ENCODE results near the gene ZACN.
"Not testable (repeated sequence)": the region's sequence is repeated elsewhere in the genome, so short reads cannot be mapped to it uniquely, and the experiment has no call there.

Gene ZACN

DNA sequence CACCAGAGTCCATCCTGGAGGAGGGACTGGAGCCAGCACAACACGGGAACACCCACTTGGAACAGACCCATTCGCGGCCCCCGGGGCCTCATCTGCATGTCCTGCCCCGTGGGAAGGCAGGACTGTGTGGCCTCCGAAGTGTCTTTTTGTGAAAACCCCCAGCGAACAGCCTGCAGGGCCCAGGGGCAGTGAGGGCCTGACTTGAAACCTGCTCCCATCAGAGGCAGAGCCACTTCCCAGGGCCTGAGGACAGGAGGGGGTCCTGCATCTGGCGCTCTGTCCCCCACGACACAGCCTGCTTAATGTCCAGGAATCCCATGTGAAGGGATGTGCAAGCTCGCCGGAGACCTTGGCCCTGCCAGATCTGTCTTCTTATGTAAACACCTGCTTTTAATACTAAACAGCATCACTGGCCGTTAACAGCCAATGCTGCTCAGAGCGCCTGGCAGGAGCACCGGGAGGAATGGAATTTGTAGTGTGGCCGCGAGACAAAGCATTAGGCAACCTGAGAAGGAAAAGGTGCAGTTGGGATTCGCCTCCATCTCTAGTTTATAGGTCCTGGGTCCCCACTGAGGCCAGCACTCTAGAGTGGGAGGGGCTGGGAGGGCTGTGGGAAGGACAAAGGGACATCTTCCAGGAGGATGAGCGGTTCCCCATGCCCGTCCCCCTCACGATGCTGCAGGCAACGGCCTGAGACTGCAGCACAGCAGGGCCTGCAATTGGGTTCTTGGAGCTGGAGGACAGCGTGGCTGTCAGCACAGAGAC, 42.3 kb upstream of the ZACN start:
- Histone ChIP-seq H3K27me3 (ENCODE audit: insufficient read depth, low read depth, severe bottlenecking) (no peaks in the 10 kb centered on the region), H3K36me3 (peaks cover 45% of the 10 kb centered on the region), H3K9me3 (ENCODE audit: severe bottlenecking) (peaks cover 4% of the 10 kb centered on the region), H3K27ac (no peak overlapping the region), H3K4me3 (ENCODE audit: low read depth, low read length) (no peak overlapping the region)
- TF ChIP-seq, protein P1, sequence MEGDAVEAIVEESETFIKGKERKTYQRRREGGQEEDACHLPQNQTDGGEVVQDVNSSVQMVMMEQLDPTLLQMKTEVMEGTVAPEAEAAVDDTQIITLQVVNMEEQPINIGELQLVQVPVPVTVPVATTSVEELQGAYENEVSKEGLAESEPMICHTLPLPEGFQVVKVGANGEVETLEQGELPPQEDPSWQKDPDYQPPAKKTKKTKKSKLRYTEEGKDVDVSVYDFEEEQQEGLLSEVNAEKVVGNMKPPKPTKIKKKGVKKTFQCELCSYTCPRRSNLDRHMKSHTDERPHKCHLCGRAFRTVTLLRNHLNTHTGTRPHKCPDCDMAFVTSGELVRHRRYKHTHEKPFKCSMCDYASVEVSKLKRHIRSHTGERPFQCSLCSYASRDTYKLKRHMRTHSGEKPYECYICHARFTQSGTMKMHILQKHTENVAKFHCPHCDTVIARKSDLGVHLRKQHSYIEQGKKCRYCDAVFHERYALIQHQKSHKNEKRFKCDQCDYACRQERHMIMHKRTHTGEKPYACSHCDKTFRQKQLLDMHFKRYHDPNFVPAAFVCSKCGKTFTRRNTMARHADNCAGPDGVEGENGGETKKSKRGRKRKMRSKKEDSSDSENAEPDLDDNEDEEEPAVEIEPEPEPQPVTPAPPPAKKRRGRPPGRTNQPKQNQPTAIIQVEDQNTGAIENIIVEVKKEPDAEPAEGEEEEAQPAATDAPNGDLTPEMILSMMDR (IDR thresholded peaks at IDR 0.05; ENCODE audit: low read depth, low read length), result no peak
- DNase-seq, result no peak

DNA sequence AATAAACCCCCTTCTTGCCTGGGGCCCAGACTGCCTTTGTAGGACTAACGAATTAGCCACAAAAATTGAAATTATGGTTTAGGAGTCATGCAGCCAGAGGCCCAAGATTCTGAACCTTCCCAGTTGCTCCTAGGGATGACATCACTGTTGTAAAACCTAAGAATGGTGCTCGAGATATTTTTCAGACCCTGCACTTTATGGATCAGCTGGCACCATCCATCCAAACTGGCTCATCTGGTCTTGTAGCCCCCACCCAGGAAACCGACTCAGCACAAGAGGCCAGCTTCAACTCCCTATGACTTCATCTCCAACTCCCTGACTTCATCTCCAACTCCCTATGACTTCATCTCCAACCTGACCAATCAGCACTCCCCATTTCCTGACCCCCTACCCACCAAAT, 40.9 kb upstream of the ZACN start:
- Histone ChIP-seq H3K27me3 (ENCODE audit: insufficient read depth, low read depth, severe bottlenecking) (no peaks in the 10 kb centered on the region), H3K4me3 (ENCODE audit: low read depth, low read length) (no peak overlapping the region), H3K36me3 (peaks cover 58% of the 10 kb centered on the region), H3K9me3 (ENCODE audit: severe bottlenecking) (peaks cover 4% of the 10 kb centered on the region), H3K27ac (no peak overlapping the region; the same call in 1 of the 2 replicates)
- TF ChIP-seq, protein P1 (IDR thresholded peaks at IDR 0.05; ENCODE audit: low read depth, low read length), result no peak
- DNase-seq, result no peak

DNA sequence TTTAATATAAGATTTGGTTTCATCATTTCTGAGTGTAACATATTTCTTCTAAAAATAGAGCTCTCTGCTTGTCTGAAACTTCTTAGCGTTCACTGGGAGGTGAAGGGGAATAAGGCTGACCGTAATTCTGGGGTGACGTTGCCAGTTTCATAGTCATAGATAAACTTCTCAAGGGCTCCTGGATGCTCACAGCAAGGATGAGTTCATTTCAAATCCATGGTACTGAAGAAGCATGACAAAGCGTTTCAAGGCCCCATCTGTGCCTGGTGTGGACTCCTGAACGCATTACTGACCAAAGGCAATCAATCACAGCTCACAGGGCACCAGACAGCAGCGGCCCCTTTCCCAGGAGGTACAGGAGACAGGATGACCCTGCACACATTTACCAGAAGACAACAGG, 39.9 kb upstream of the ZACN start:
- TF ChIP-seq, protein P1 (IDR thresholded peaks at IDR 0.05; ENCODE audit: low read depth, low read length), result no peak
- H3K27ac ChIP-seq, result peak overlapping the region; percentile 56
- DNase-seq, result peak; percentile 92
- no peaks in the 10 kb centered on the region for H3K27me3 ChIP-seq (ENCODE audit: insufficient read depth, low read depth, severe bottlenecking)
- no peak overlapping the region for H3K4me3 ChIP-seq (ENCODE audit: low read depth, low read length)
- no peaks in the 10 kb centered on the region for H3K9me3 ChIP-seq (ENCODE audit: severe bottlenecking)
- H3K36me3 ChIP-seq, result peaks cover 69% of the 10 kb centered on the region

DNA sequence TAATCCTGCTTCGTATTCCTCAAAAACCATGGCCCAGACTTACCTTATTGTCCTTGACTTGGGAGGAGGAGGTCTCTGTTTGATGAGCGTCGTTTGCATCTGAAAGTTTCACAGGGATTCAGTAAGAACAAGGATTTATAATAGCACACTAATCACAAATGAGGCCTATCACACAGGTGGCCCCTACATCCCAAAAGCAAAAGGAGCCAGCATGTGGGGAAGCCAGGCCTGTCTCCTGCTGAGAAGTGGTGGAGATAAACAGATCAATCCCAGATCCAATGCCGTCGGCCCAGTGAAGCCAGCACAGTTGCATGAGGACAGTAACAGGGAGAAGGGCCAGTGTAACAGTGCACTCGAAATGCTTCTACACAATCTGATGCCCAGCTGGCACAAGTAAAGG, 38.6 kb upstream of the ZACN start:
- DNase-seq, result no peak
- Histone ChIP-seq H3K27me3 (ENCODE audit: insufficient read depth, low read depth, severe bottlenecking) (no peaks in the 10 kb centered on the region), H3K4me3 (ENCODE audit: low read depth, low read length) (no peak overlapping the region), H3K36me3 (peaks cover 80% of the 10 kb centered on the region), H3K9me3 (ENCODE audit: severe bottlenecking) (no peaks in the 10 kb centered on the region), H3K27ac (peak overlapping the region; percentile 56)
- TF ChIP-seq, protein P1 (IDR thresholded peaks at IDR 0.05; ENCODE audit: low read depth, low read length), result no peak

DNA sequence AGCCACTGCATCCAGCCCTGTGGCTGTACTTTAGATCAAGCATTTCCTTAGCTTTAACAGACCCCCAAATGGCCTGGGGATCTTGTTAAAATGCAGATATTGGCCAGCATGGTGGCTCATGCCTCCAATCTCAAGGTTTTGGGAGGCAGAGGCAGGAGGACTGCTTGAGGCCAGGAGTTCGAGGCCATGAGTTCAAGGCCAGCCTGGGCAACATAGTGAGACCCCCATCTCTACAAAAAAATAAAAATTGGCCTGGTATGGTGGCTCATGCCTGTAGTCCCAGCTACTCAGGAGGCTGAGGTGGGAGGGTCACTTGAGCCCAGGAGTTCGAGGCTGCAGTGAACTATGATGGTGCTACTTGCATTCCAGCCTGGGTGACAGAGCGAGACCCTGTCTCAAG, 36.1 kb upstream of the ZACN start:
- not testable (repeated sequence) for H3K27me3 ChIP-seq (ENCODE audit: insufficient read depth, low read depth, severe bottlenecking); H3K9me3 ChIP-seq (ENCODE audit: severe bottlenecking); H3K4me3 ChIP-seq (ENCODE audit: low read depth, low read length); DNase-seq; H3K27ac ChIP-seq
- peaks cover 97% of the 10 kb centered on the region for H3K36me3 ChIP-seq

DNA sequence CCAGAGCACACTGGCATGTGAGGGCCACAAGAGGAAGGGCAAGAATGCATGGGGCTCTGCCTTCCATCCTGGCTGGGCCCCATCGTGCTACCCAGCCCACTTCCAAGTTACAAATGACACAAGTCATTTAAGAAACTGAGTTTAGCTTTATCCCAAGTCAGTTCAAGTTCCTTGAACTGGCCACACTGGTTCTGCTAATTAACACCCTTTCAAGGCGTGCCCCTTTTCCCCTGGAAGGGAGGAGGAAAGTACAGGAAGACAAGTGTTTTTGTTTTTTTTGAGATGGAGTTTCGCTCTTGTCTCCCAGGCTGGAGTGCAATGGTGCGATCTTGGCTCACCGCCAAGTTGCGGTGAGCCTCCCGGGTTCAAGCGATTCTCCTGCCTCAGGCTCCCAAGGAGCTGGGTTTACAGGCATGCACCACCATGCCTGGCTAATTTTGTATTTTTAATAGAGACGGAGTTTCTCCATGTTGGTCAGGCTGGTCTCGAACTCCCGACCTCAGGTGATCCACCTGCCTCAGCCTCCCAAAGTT, 34.4 kb upstream of the ZACN start:
- DNase-seq; H3K27ac ChIP-seq; H3K9me3 ChIP-seq (ENCODE audit: severe bottlenecking); H3K4me3 ChIP-seq (ENCODE audit: low read depth, low read length); H3K27me3 ChIP-seq (ENCODE audit: insufficient read depth, low read depth, severe bottlenecking): not testable (repeated sequence)
- peaks cover 97% of the 10 kb centered on the region for H3K36me3 ChIP-seq

DNA sequence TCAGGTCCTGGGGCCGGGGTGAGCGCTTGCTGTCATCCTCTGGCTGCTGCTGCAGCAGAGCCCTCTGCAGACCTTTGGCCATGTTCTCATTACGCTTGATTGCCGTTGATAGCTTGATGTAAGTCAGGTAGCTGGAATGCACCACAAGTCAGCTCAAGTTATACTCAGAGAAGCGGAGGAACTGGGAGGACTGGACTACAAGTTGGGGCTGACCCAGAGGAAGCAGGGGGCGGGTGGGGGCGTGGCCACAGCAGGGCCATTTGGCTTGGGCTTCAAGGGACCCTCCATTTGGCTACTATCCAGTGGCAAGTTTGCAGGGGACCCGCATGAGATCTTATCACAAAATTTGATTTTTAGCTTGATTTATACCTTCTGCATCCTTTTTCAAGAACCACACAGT, 32.9 kb upstream of the ZACN start:
- no peak for DNase-seq

More for the DNA sequence above, 32.9 kb upstream of the ZACN start:
- Histone ChIP-seq H3K9me3 (ENCODE audit: severe bottlenecking) (no peaks in the 10 kb centered on the region), H3K27me3 (ENCODE audit: insufficient read depth, low read depth, severe bottlenecking) (no peaks in the 10 kb centered on the region), H3K4me3 (ENCODE audit: low read depth, low read length) (no peak overlapping the region), H3K27ac (no peak overlapping the region), H3K36me3 (peaks cover 97% of the 10 kb centered on the region)
- TF ChIP-seq, protein P1 (IDR thresholded peaks at IDR 0.05; ENCODE audit: low read depth, low read length), result no peak
